ENCODE data around the gene USP21. TPM values are rescaled to one million over a fixed set of nuclear protein-coding genes. Genes with fewer than 3 reads are reported as not detected.

The USP21 gene
- total RNA-seq, 1 experiment from 2014 or later: 9.3 TPM

DNA sequence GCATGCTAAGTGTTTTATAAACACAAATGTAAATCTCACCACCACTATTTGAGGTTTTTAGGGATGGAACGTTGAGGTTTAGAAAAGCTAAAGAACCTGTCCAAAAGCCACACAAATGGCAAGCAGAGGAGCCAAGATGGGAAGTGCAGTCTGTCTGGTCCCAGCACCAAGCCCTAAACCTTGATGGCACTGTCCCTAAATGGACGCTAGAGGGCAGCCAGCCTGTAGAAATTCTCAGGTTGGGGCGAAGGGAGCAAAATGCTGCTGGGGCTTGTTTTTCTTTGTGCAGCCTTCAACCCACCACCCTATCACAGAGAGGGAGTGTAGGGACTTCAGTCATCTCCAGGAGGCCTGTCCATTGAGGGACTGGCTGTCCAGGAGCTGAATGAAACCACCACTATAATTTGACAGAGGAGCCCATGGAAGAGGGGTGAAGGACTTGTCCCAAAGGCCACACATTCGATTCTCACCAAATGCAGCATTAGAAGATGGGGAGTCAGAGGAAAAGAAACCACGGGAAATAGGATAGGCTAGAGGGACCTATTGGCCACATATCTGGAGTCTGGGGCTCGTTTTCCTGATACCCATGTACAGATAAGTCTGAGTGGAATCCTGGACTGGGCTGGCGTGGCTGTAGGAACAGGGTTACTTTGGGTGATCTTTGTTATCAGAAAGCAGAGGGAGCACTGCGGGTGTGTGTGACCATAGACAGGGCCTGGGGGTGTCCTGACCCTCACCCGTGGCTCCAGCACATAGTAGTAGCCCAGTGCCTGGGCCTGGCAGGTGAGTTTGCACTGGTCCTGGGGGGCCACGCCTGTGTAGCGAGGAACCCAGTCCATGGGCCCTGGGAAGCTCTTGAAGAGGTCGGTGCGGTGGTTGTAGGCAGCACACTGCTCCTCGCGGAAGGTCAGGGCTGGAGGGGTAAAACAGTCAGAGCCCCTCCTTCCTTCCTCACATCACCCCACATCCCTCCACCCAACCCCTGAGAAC, 33.5 kb downstream of the USP21 start:
- DNase-seq (ENCODE audit: low read depth): peak; percentile 63

DNA sequence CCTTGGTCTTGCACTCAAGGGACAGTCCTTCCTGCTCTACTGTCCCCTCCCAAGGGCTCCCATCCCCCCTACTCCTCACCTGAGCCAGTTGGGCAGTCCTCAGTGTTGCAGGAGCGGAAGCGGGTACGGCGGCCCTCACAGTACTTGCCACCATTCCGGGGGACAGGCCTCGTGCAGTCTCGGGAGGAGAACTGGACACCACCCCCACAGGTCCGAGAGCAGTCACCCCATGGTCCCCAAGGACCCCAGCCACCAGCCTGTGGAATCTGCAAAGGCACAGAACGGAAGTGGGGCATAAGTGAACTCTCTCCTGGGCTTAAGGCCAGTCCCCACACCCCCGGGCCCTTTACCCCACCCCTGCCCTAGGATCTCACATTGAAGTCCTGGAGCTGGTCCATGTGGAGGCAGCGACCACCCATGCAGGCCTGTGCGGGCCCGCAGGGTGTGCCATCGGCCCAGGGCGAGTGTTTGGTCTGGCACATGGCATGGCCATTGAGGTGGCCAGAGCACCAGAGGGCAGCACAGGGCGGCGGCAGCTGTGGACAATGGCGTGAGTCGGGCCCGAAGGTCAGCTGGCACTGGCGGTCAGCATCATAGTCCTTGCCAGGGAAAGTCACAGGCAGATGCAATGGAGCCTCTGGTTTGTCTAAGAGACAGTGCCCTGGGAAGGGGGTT, 34.4 kb downstream of the USP21 start:
- no peak for DNase-seq (ENCODE audit: low read depth)

GRCh38 chr1:161195171-161195570, 35.9 kb downstream of the USP21 start:
- DNase-seq (ENCODE audit: low read depth): no peak

DNA sequence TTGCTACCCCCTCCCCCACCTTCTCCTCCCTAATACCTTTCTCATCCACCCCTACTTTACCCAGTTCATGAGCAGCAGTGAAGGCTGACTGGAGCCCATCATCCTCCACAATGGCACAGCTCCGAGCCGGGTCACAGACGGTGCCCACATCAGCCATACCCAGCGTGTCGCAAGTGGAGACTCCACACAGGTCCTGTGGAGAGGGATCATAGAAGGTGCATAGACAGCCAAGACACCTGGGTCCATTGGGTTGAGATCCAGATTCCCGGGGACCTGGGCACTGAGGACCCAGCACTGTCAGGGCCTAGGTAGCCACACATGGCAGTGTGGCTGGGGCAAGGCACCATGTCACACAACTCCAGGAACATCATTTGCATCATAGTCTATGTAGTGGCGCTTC, 36.8 kb downstream of the USP21 start:
- DNase-seq (ENCODE audit: low read depth): no peak

GRCh38 chr1:161196521-161197451, 37.5 kb downstream of the USP21 start:
- DNase-seq (ENCODE audit: low read depth): peak; percentile 86

DNA sequence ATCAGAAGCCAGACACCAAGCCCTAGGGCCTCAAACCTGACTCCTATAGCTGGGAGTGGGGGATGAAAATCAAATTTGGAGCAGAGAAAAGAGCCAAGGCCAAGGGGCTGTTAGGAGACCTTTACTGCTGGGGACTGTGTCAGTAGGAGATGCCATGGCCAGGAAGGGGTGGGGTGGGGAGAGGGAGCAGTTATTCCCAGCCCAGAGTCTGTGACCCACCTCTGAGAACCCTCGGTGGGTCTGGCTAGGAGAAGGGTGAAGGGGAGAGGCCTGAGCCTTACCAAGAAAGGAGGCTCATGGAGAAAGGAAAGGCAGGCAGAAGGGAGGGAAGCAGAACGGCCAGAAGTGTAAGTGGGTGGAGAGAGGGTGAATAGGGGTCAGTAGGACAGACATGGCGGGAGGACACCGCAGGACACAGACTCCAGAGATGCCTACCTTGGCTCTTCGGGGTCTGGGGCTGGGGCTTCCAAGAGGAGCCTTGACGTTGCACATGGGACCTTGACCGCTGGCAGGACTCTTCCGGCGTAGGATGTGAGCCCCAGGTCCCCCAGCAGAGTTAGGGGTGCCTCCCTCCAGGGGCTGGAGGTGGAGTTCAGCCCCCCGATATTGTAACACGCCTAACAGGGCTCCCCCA, 38.4 kb downstream of the USP21 start:
- no peak for DNase-seq (ENCODE audit: low read depth)

GRCh38 chr1:161198194-161198896, 39.0 kb downstream of the USP21 start:
- DNase-seq (ENCODE audit: low read depth): peak; percentile 82

DNA sequence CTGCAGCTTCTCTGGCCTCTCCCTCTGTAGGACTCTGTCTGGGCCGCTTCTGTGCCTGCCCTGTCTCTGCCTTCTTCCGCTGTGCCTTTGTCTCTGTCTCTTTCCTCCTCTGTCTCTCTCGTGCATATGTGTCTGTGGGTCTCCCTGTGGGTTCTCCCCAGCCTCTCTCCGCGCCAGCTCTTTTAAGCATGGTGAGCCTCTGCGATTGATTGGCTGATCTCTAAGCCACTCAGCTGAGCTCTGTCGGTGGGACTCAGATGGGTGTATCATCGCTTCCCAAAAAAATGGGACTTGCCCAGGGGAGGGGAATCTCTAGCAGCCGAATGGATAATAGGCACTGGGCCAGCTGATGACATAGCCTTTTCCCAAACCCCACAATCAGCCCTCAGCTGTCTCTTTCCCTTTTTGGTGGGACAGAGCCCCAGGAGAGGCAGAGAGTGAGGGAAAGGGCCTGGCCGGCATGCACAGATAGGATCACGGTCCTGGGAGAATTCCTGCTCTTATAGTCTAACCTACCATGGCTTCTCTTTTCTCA, 39.7 kb downstream of the USP21 start, which contains the start of gene ADAMTS4:
Gene ADAMTS4 (minus strand): TSS at position 158 of the 535 bp plus-strand sequence. CDS start 427 bp downstream, outside the sequence.
- peak; percentile 95 for DNase-seq (ENCODE audit: low read depth)

DNA sequence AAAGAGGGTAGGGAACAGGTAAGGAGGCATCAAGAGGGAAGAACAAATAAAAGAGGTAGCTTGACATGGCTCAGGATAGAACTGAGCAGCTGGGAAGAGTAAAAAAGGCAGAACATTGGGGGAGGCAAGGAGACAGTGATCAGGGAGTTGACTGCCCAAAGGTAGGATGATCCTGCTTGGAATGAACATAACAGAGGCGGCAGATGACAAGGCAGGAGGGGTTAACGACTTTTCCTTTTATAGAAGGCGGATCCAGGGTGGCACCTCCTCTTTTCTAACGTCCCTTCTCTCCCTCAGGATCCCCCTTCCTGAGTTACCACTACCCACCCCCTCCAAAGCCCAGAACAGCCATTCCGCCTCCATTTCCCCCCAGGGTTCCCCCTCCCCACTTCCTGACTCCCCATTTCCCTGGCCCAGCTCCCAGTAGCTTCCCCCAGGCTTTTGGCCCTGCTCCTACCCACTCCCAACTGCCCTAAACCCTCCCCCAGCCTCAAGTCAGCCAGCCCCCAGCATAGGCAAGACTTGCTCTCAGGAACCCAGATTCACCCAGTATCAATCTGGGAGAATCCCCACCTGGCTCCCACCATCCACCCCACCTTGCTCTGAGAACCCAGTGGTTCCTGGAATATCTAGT, 40.3 kb downstream of the USP21 start:
- DNase-seq (ENCODE audit: low read depth): peak; percentile 37

GRCh38 chr1:161200421-161200991, 41.2 kb downstream of the USP21 start:
- DNase-seq (ENCODE audit: low read depth): no peak

- DNase-seq (ENCODE audit: low read depth): peak; percentile 62
These were observed 41.9 kb downstream of the USP21 start for GRCh38 chr1:161200992-161201835.

DNA sequence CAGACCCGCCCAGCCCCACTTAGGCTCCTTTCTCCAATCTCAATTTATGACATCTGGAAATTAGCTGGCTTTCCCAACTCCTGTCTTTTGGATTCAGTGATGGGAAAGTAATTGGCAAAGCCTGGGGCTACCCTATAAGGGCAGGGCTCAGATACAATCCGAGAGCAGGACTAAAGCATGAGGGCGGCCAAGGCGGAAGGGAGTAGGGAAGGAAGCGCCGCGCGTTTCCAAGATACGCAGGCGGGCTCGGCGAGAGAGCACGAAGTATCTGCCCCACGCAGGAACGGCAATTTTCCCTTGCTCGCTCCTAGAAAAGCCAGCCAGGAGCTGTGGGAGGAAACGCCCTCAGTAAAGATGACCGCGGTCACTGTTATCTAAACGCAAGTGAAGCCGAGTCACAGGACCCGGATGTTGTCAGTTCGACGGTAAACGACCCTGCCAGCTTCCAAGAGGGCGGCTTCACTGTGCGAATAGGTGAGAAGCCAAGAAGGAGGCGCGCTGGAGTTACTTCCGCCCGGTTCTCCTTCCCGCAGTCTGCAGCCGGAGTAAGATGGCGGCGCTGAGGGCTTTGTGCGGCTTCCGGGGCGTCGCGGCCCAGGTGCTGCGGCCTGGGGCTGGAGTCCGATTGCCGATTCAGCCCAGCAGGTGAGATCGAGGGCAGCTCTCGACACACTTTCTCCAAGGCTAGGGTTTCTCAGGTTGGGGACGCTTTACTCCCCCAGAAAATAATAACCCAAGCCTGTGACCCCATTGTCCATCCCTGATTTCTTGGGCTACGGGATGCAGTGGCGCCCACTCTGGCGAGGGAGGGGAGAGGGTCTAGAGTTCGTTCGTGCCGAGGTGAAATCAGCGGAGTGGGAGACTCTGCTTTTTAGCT, 42.8 kb downstream of the USP21 start, which contains the start of gene NDUFS2:
Gene NDUFS2 (plus strand): TSS at position 532 of the 877 bp plus-strand sequence. CDS start 19 bp downstream, at position 551.
- peak; percentile 98 for DNase-seq (ENCODE audit: low read depth)

DNA sequence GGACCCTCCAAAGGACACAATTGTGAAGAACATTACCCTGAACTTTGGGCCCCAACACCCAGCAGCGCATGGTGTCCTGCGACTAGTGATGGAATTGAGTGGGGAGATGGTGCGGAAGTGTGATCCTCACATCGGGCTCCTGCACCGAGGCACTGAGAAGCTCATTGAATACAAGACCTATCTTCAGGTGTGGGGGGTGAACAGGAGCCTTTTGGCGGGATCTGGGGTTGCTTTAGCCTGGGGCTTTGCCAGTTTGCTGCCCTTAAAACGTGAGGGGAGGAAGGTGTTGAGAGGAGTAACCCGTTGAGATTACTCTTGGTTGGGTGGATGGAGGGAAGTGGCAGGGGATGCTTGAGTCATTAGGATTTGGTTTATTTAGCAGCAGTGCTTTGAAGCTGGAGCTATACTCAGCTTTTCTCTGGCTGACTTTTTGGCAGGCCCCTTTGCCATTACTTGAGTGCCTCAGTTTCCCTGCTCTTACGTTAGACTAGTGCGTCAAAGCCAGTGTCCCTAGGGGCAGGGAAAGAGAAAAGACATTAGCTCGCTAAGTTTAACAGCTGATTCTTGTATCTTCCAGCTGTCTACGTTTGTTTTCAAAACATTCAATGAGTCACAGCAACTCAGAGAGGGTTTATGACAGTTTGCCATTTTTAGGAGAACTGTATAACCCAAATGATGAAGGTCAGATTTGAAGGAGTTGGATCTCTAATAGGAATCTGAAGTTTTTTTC, 47.3 kb downstream of the USP21 start:
- no peak for DNase-seq (ENCODE audit: low read depth)

GRCh38 chr1:161207173-161207572, 47.9 kb downstream of the USP21 start:
- no peak for DNase-seq (ENCODE audit: low read depth)

GRCh38 chr1:161209790-161210409, 50.6 kb downstream of the USP21 start:
- peak; percentile 56 for DNase-seq (ENCODE audit: low read depth)

DNA sequence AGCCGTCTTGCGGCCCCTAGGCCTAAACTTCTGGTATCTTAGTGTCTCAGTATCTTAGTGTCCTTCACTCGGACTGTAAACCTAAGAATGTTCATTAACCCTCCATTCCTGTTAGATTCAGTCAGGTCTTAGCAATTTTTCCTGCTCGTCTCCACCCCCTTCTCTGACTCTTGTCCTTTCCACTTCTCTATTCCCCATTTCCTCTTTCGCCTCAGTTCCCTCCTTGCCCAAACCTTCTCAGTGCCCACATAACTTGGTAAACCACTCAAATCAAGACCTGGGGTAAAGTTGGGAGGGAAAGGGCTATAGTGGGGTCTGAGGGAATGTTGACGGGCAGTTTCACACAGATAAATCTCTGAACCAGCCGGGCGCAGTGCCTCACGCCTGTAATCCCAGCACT, 55.1 kb downstream of the USP21 start:
- DNase-seq (ENCODE audit: low read depth): no peak

Data from RPMI7951 (cell line).